ENCODE results near the gene ZNF280C. TPM values are rescaled to one million over a fixed set of nuclear protein-coding genes. Genes with fewer than 3 reads are reported as not detected.

ZNF280C gene
- total and polyA plus RNA-seq, 2 of the 13 experiments (the other 11 are each of a cell fraction or from before 2014, with no cell fraction given): 3.0 to 3.3 TPM

DNA sequence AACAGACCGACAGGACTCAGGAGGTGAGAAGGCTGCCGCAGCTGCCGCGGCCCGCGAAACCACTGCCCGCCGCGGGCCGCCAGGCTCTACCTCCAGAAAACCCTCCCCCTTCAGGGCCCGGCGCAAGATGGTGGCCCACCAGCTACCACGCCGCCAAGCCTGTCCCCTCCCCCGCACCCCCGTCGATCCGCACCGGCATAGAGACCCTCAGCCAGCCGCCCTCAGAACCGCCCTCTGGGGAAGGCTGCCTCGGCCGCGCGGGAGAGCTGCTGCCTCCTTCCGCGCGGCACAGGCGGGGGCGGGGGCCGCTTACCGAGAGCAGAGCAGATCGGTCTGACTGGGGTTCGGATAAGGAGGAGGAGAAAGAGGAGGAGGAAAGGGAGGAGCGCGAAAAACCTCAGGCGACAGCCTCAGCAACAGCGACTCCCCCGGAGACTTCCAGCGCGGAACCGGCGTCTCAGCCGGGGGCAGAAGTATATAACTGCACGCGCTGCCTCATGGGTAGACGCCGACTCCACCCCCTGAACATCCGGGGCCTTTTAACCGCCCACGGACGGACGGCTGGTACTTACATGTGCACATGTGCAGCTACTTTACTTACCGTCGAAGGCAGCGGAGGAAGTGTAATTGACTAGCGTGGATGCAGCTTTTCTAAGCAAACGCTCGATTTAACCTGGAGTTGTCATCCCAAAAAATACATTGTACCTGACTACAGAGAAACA is at the start of gene ZNF280C (continued):
- TF ChIP-seq NFKB2 (CRISPR knock-in tag; IDR thresholded peaks at IDR 0.05; ENCODE audit: borderline replicate concordance) (peak; percentile 50; the same call in 1 of the 2 replicates), SYNCRIP (IDR thresholded peaks at IDR 0.05; ENCODE audit: insufficient read depth, low read depth, low read length) (no peak), PATZ1 (CRISPR knock-in tag; IDR thresholded peaks at IDR 0.05) (peak; percentile 32; the same call in 1 of the 2 replicates), TEAD2 (CRISPR knock-in tag; IDR thresholded peaks at IDR 0.05) (no peak), RARA (CRISPR knock-in tag; IDR thresholded peaks at IDR 0.05) (peak; percentile 39; the same call in 1 of the 2 replicates), ZNF557 (CRISPR knock-in tag; IDR thresholded peaks at IDR 0.05) (0 out of 2 replicates have a peak, but pooled peaks have one; percentile 29), ZBTB38 (CRISPR knock-in tag; IDR thresholded peaks at IDR 0.05) (peak; percentile 66), HNRNPLL (IDR thresholded peaks at IDR 0.05; ENCODE audit: low read depth, low read length, poor library complexity, severe bottlenecking) (peak; percentile 47), SMARCC2 (IDR thresholded peaks at IDR 0.05) (no peak), ZNF558 (CRISPR knock-in tag; IDR thresholded peaks at IDR 0.05; ENCODE audit: borderline replicate concordance) (no peak), SATB2 (CRISPR knock-in tag; IDR thresholded peaks at IDR 0.05) (no peak), SPEN (CRISPR knock-in tag; IDR thresholded peaks at IDR 0.05; ENCODE audit: low read depth) (peak; percentile 48; the same call in 1 of the 2 replicates), ZNF343 (CRISPR knock-in tag; IDR thresholded peaks at IDR 0.05) (no peak), NCOA2 (CRISPR knock-in tag; IDR thresholded peaks at IDR 0.05) (peak; percentile 55; the same call in 1 of the 2 replicates), ZNF276 (CRISPR knock-in tag; IDR thresholded peaks at IDR 0.05; ENCODE audit: low read depth) (no peak), KLF15 (CRISPR knock-in tag; IDR thresholded peaks at IDR 0.05; ENCODE audit: borderline replicate concordance) (no peak)
- TF ChIP-seq, protein P1, sequence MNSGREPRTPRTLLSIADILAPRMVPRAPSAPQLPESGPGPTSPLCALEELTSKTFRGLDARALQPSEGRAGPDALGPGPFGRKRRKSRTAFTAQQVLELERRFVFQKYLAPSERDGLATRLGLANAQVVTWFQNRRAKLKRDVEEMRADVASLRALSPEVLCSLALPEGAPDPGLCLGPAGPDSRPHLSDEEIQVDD (CRISPR knock-in tag; IDR thresholded peaks at IDR 0.05; ENCODE audit: borderline replicate concordance): no peak
- TF ChIP-seq, protein P2, sequence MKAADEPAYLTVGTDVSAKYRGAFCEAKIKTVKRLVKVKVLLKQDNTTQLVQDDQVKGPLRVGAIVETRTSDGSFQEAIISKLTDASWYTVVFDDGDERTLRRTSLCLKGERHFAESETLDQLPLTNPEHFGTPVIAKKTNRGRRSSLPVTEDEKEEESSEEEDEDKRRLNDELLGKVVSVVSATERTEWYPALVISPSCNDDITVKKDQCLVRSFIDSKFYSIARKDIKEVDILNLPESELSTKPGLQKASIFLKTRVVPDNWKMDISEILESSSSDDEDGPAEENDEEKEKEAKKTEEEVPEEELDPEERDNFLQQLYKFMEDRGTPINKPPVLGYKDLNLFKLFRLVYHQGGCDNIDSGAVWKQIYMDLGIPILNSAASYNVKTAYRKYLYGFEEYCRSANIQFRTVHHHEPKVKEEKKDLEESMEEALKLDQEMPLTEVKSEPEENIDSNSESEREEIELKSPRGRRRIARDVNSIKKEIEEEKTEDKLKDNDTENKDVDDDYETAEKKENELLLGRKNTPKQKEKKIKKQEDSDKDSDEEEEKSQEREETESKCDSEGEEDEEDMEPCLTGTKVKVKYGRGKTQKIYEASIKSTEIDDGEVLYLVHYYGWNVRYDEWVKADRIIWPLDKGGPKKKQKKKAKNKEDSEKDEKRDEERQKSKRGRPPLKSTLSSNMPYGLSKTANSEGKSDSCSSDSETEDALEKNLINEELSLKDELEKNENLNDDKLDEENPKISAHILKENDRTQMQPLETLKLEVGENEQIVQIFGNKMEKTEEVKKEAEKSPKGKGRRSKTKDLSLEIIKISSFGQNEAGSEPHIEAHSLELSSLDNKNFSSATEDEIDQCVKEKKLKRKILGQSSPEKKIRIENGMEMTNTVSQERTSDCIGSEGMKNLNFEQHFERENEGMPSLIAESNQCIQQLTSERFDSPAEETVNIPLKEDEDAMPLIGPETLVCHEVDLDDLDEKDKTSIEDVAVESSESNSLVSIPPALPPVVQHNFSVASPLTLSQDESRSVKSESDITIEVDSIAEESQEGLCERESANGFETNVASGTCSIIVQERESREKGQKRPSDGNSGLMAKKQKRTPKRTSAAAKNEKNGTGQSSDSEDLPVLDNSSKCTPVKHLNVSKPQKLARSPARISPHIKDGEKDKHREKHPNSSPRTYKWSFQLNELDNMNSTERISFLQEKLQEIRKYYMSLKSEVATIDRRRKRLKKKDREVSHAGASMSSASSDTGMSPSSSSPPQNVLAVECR (CRISPR knock-in tag; IDR thresholded peaks at IDR 0.05; ENCODE audit: borderline replicate concordance): 0 out of 2 replicates have a peak, but pooled peaks have one; percentile 41
- TF ChIP-seq, protein P3, sequence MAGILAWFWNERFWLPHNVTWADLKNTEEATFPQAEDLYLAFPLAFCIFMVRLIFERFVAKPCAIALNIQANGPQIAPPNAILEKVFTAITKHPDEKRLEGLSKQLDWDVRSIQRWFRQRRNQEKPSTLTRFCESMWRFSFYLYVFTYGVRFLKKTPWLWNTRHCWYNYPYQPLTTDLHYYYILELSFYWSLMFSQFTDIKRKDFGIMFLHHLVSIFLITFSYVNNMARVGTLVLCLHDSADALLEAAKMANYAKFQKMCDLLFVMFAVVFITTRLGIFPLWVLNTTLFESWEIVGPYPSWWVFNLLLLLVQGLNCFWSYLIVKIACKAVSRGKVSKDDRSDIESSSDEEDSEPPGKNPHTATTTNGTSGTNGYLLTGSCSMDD (CRISPR knock-in tag; IDR thresholded peaks at IDR 0.05): no peak
